PC-9 (cell line): ENCODE results near the gene MED13L.

Experiments
- CTCF ChIP-seq: fragments of 200-600 bp; sonication (generic); conservative IDR thresholded peaks from 2 replicates; pipeline ENCODE4 v1.6.1; 2017; ENCODE audit warnings: mixed run types, antibody characterized with exemption, mild to moderate bottlenecking, moderate library complexity
- EZH2 ChIP-seq: fragments of 200-600 bp; sonication (generic); IDR thresholded peaks from 2 replicates; pipeline ENCODE4 v1.8.0; 2017; ENCODE audit warnings: antibody characterized with exemption, low read depth

- no peak for TF ChIP-seq EZH2
- TF ChIP-seq CTCF = no peak
These were observed 18.1 kb upstream of the MED13L start for GRCh38 chr12:116295327-116296263.
